Loucy (cell line): ENCODE results near the gene HPGDS.

Experiments
- EZH2phosphoT487 ChIP-seq: fragments of 200-600 bp; IDR thresholded peaks from 2 replicates; pipeline ENCODE4 v1.6.1; 2018; ENCODE audit warnings: antibody characterized with exemption, mild to moderate bottlenecking, moderate library complexity, borderline replicate concordance
- TF ChIP-seq, protein P1 (sequence below): fragments of 200-600 bp; sonication (generic); conservative IDR thresholded peaks from 2 replicates; pipeline ENCODE4 v1.5.1; 2014; ENCODE audit warnings: mild to moderate bottlenecking, antibody characterized with exemption, low read length

DNA sequence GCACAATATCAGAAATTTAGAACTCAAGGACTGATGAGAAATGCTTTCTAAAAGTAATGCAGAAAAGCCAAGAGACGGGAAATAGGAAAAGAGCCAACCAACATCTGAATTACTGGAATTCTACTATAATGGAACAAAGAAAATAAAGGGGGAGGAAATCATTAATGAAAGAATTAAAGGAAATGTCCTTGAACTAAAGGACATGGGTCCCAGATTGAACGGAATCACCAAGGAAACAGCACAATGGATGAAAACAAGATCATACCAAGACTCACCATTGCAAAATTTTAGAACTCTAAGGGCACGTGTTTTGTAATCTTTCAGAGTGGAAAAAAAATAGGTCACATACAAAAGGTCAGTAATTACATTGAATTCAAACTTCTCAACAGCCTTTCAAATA lies 35.9 kb downstream of the HPGDS start:
- TF ChIP-seq, protein P1, sequence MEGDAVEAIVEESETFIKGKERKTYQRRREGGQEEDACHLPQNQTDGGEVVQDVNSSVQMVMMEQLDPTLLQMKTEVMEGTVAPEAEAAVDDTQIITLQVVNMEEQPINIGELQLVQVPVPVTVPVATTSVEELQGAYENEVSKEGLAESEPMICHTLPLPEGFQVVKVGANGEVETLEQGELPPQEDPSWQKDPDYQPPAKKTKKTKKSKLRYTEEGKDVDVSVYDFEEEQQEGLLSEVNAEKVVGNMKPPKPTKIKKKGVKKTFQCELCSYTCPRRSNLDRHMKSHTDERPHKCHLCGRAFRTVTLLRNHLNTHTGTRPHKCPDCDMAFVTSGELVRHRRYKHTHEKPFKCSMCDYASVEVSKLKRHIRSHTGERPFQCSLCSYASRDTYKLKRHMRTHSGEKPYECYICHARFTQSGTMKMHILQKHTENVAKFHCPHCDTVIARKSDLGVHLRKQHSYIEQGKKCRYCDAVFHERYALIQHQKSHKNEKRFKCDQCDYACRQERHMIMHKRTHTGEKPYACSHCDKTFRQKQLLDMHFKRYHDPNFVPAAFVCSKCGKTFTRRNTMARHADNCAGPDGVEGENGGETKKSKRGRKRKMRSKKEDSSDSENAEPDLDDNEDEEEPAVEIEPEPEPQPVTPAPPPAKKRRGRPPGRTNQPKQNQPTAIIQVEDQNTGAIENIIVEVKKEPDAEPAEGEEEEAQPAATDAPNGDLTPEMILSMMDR, result no peak
- TF ChIP-seq EZH2phosphoT487, result no peak
